HG03060 (cell line): ENCODE results near the gene PLEKHA5.

Source experiments
- ATAC-seq: cut with Tn5 transposase; IDR thresholded peaks from one replicate; pipeline ENCODE4 v1.9.1; 2021; ENCODE audit warnings: low read depth, moderate number of reproducible peaks; ENCODE audit not compliant: unreplicated experiment

PLEKHA5 gene

DNA sequence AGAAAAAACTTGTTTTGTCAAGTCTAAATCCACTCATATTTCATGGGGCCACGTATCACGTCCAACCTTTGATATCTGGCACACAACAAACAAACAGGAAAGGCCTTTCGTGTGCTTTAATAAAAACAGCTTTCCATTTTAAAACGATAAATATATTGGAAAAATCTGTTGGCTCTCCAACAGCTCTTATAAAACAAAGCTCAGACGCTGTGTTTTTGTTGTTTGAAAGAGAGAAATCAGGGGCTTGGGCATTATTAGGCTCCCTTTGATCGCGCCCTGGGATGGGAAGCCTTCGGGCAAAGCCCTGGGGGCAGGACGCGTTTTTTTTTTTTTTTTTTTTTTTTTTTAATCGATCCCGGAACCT is 429 bp upstream of the PLEKHA5 start:
- ATAC-seq = no peak

- no peak for ATAC-seq
Observed at GRCh38 chr12:19130224-19131024, 891 bp downstream of the PLEKHA5 start.

- no peak for ATAC-seq
Observed at GRCh38 chr12:19131025-19131444, 1.5 kb downstream of the PLEKHA5 start.

DNA sequence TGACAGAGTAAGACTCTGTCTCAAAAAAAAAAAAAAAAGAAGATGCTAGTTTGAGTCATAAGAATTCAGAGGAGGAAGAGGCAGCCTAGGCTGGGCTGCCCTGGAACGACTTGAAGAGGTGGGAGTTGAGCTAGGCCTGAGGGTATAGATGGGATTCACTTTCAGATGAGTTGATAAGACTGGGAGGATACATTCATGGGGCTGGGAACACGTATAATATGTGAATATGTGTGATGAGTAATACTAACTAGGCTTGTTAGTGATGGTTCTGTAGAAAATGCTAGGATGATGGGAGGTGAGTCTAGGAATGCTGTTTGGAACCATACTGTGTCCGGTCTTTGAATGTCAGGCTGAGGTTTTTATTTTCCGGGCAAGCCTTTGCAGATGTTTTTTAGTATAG is 9.0 kb downstream of the PLEKHA5 start:
- ATAC-seq = no peak

GRCh38 chr12:19138956-19139355 is 9.4 kb downstream of the PLEKHA5 start:
- no peak for ATAC-seq

DNA sequence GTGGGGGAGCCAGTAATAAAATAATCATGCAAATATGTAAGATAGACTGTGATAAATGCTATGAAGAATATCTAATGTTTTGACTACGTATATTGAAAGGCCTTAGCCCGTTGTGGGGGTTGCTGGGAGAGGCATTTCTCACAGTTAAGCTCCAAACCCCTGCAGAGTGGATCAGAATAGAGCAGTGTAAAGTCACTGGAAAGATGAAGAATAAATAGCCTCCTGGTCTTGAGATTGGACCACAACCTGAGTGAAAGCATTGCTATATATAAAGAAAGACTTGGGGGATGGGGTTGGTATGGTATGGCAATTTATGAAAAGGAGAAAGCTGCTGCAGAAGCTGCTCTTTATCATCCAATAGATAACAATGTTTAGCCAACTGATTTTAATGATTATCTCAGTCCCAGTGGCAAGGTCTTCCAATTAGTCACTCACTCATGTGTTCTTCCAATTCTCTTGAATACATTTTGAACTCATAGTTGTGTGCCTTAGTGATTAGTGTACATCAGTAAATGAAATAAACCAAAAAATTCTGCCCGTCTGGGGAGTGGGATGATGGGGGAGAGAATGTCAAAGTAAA is 10.2 kb downstream of the PLEKHA5 start:
- no peak for ATAC-seq

GRCh38 chr12:19140381-19141236 is 11.1 kb downstream of the PLEKHA5 start:
- ATAC-seq = no peak

GRCh38 chr12:19142499-19142898 is 13.0 kb downstream of the PLEKHA5 start:
- no peak for ATAC-seq

DNA sequence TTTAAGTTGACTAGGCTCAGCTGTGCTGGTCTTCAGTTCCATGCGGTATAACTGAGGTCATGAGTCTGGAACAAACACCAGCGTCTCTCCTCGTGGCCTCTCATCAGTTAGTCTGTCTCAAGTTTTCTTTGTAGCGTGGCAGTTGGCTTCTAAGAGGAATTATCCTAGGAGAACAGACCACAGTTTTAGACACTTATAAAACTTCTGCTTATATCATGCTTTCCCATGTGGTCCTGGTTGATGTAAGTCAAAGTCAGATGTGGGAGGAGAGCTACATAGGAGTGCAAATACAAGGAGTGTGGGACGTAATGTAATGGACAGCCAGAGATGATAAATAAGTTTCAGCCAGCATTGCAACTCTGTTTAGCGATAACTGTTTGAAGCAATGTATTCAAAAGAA is 14.8 kb downstream of the PLEKHA5 start:
- no peak for ATAC-seq

- ATAC-seq = no peak
Observed at GRCh38 chr12:19144985-19145384, 15.5 kb downstream of the PLEKHA5 start.

GRCh38 chr12:19148860-19149259 is 19.3 kb downstream of the PLEKHA5 start:
- ATAC-seq = no peak

- no peak for ATAC-seq
Observed at GRCh38 chr12:19150273-19150900, 20.9 kb downstream of the PLEKHA5 start.

DNA sequence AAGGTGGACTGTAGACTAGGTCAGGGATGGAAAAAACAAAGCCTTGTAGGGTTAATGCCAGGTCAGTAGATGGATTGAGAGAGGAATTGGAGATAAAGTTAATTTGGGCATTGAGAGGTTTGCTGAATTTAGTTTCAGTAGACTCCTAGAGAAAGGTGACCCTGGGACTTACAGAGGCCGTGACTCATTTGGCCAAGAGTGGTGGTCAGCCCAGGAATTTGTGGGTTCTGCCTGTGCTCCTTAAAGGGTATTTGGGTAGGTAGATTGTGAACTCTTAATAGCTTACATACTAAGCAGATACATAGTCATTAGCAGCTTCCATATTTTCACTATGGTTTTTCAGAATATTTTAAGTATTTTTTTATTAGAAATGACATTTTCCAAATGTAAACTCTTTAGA is 21.8 kb downstream of the PLEKHA5 start:
- ATAC-seq = no peak

DNA sequence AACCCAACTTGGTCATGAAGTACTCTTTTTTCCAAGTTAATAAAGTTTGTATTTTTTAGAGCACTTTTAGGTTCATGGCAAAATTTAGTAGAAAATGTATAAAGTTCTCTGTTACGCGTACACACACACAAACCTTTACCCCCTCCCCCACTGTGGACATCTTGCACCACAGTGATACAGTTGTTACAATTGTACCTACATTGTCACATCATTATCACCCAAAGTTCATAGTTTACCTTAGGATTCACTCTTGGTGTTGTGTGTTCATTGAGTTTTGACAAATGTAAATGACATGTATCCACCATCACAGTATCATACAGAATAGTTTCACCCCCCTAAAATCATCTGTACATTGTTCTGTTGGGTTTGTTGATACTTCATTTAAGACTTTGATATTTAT is 23.9 kb downstream of the PLEKHA5 start:
- ATAC-seq = no peak

DNA sequence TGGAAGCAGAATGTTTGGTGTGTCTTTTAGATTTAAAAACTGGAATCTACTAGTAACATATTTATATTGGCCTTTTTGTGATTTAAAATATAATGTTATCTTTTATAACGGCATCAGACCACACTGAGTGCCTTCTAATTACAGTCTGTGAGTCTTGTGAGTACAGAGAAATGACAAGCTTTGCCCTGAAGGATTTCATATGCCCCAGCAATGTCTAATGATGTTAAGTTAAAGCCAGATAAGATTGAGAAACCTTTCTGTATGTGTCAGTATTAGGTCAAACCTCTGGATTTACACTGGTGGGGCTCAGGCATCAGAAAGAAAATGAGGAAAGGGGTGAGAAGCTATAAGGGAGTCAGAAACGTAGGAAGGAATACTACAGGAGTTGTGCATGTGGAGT is 25.2 kb downstream of the PLEKHA5 start:
- no peak for ATAC-seq

DNA sequence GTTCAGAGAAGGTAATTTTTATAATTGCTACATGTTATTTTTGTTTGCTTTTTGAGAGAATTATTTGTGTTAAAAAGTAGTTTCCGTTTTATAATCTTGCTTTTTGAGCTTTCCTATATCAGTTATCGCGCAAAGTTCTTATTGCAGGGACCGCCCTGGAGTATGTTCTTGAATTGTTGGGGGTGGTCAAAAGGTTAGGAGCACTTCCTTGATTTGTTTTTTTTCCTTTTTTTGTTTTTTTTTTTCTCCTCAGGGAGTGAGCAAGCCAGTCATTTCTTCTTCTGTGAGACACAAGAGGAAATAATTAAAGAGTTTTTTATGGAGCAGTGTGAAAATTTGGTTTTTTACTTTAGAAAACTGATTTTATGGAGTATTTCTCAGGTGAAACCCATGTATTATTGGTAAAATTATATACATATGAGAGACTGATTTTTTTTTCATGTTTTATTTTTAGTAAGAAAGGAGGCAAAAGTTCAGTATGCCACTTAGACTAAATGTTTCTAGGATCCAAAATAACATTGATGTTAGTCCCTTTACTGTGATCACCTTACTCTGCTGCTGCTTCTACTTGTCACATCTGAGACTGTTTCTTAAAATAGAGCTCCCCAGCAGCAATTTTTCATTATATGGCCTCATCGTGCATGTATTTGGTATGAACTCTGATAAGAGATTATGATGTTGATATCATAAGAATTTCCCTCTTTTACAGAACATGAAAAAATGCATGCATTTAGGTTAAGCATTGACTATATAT is 26.6 kb downstream of the PLEKHA5 start:
- no peak for ATAC-seq

GRCh38 chr12:19158923-19159322 is 29.4 kb downstream of the PLEKHA5 start:
- ATAC-seq = no peak

DNA sequence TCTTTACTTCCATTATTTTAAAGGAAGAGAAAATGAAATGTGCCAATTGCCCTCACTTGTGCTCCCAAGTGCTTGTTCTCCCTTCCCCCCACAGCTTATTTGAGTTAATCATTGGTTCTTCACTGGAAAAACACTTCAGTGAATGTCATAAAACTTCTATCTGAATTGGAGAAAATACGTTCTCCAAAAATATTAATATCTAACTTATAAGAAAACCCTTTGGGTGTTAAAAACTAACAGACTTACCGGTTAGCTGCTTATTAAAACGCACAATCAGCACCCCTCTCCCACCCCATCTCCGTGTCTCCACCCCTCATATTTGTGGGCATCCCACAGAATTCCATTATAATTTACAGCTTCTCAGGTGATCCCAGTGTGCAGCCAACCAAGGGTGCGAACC is 31.7 kb downstream of the PLEKHA5 start:
- no peak for ATAC-seq

GRCh38 chr12:19165451-19165850 is 35.9 kb downstream of the PLEKHA5 start:
- no peak for ATAC-seq

GRCh38 chr12:19166387-19166786 is 36.9 kb downstream of the PLEKHA5 start:
- ATAC-seq = no peak
